Mucosa of stomach (tissue), 1 donor: ENCODE results near the gene PSMD5.
"Not testable (repeated sequence)": the region's sequence is repeated elsewhere in the genome, so short reads cannot be mapped to it uniquely, and the experiment has no call there.

Source experiments
- H3K27me3 ChIP-seq: one replicate; pipeline ENCODE4 v1.7.0; 2013; ENCODE audit warnings: mild to moderate bottlenecking, low read length; ENCODE audit not compliant: control insufficient read depth, insufficient read depth
- H3K36me3 ChIP-seq: one replicate; pipeline ENCODE4 v1.7.0; 2013; ENCODE audit warnings: low read length; ENCODE audit not compliant: control insufficient read depth, insufficient read depth
- H3K4me1 ChIP-seq: one replicate; pipeline ENCODE4 v1.7.0; 2013; ENCODE audit warnings: mild to moderate bottlenecking, low read length; ENCODE audit not compliant: control insufficient read depth, insufficient read depth
- H3K4me3 ChIP-seq: one replicate; pipeline ENCODE4 v1.7.0; 2013; ENCODE audit warnings: low read length
- H3K9ac ChIP-seq: one replicate; pipeline ENCODE4 v1.7.0; 2013; ENCODE audit warnings: mild to moderate bottlenecking, low read length, moderate library complexity
- H3K9me3 ChIP-seq: one replicate; pipeline ENCODE4 v1.7.0; 2013; ENCODE audit warnings: mild to moderate bottlenecking, low read length, moderate library complexity; ENCODE audit not compliant: control insufficient read depth
- donor health status: Pancreatic carcinoma.

Gene PSMD5

GRCh38 chr9:120820095-120820494 lies 22.6 kb downstream of the PSMD5 start:
- H3K9me3 ChIP-seq, result no peaks in the 10 kb centered on the region
- H3K36me3 ChIP-seq, result no peaks in the 10 kb centered on the region
- no peak overlapping the region for H3K4me3 ChIP-seq
- H3K9ac ChIP-seq, result no peak overlapping the region
- H3K27me3 ChIP-seq, result no peaks in the 10 kb centered on the region
- no peaks in the 10 kb centered on the region for H3K4me1 ChIP-seq

GRCh38 chr9:120818595-120818994 lies 24.1 kb downstream of the PSMD5 start:
- Histone ChIP-seq H3K4me1 (no peaks in the 10 kb centered on the region), H3K36me3 (no peaks in the 10 kb centered on the region), H3K9me3 (no peaks in the 10 kb centered on the region), H3K4me3 (no peak overlapping the region), H3K9ac (no peak overlapping the region), H3K27me3 (no peaks in the 10 kb centered on the region)

- Histone ChIP-seq H3K4me3 (no peak overlapping the region), H3K36me3 (no peaks in the 10 kb centered on the region), H3K4me1 (no peaks in the 10 kb centered on the region), H3K9me3 (no peaks in the 10 kb centered on the region), H3K27me3 (no peaks in the 10 kb centered on the region), H3K9ac (no peak overlapping the region)
These were observed 27.6 kb downstream of the PSMD5 start for GRCh38 chr9:120815075-120815474.

GRCh38 chr9:120808931-120809330 lies 33.8 kb downstream of the PSMD5 start:
- Histone ChIP-seq H3K4me3 (no peak overlapping the region), H3K9ac (no peak overlapping the region), H3K4me1 (no peaks in the 10 kb centered on the region), H3K27me3 (no peaks in the 10 kb centered on the region), H3K36me3 (no peaks in the 10 kb centered on the region), H3K9me3 (peaks cover 6% of the 10 kb centered on the region)

GRCh38 chr9:120807607-120808379 lies 34.9 kb downstream of the PSMD5 start:
- Histone ChIP-seq H3K9ac (no peak overlapping the region), H3K36me3 (no peaks in the 10 kb centered on the region), H3K27me3 (no peaks in the 10 kb centered on the region), H3K4me1 (no peaks in the 10 kb centered on the region), H3K9me3 (peaks cover 6% of the 10 kb centered on the region), H3K4me3 (no peak overlapping the region)

GRCh38 chr9:120804784-120805363 lies 37.8 kb downstream of the PSMD5 start:
- H3K4me1 ChIP-seq, H3K9me3 ChIP-seq, H3K27me3 ChIP-seq, H3K4me3 ChIP-seq, H3K36me3 ChIP-seq, H3K9ac ChIP-seq: not testable (repeated sequence)

GRCh38 chr9:120801441-120801840 lies 41.3 kb downstream of the PSMD5 start:
- Histone ChIP-seq H3K4me1 (no peaks in the 10 kb centered on the region), H3K9ac (no peak overlapping the region), H3K36me3 (no peaks in the 10 kb centered on the region), H3K27me3 (no peaks in the 10 kb centered on the region), H3K4me3 (no peak overlapping the region), H3K9me3 (no peaks in the 10 kb centered on the region)

GRCh38 chr9:120792898-120793765 lies 49.6 kb downstream of the PSMD5 start, which contains the start of gene FBXW2:
TSS of gene FBXW2 (minus strand) at chr9:120793416. CDS start at chr9:120788258, 5,158 bp downstream.
- Histone ChIP-seq H3K36me3 (no peaks in the 10 kb centered on the region), H3K9me3 (no peaks in the 10 kb centered on the region), H3K27me3 (no peaks in the 10 kb centered on the region), H3K9ac (peak within 1 kb of the TSS; percentile 81), H3K4me1 (peaks cover 11% of the 10 kb centered on the region), H3K4me3 (peak within 1 kb of the TSS; percentile 80)

- Histone ChIP-seq H3K36me3 (no peaks in the 10 kb centered on the region), H3K27me3 (no peaks in the 10 kb centered on the region), H3K4me1 (peaks cover 14% of the 10 kb centered on the region), H3K9me3 (no peaks in the 10 kb centered on the region), H3K4me3 (no peak overlapping the region), H3K9ac (no peak overlapping the region)
These were observed 51.6 kb downstream of the PSMD5 start for GRCh38 chr9:120791161-120791560.

- Histone ChIP-seq H3K9ac (no peak overlapping the region), H3K9me3 (no peaks in the 10 kb centered on the region), H3K36me3 (no peaks in the 10 kb centered on the region), H3K27me3 (no peaks in the 10 kb centered on the region), H3K4me3 (no peak overlapping the region), H3K4me1 (peaks cover 6% of the 10 kb centered on the region)
These were observed 54.8 kb downstream of the PSMD5 start for GRCh38 chr9:120787933-120788332.

- Histone ChIP-seq H3K36me3 (no peaks in the 10 kb centered on the region), H3K4me1 (peaks cover 6% of the 10 kb centered on the region), H3K9ac (no peak overlapping the region), H3K9me3 (no peaks in the 10 kb centered on the region), H3K4me3 (no peak overlapping the region), H3K27me3 (no peaks in the 10 kb centered on the region)
These were observed 59.1 kb downstream of the PSMD5 start for GRCh38 chr9:120783602-120784047.

- no peaks in the 10 kb centered on the region for H3K9me3 ChIP-seq
- H3K27me3 ChIP-seq, result no peaks in the 10 kb centered on the region
- H3K36me3 ChIP-seq, result no peaks in the 10 kb centered on the region
- H3K4me3 ChIP-seq, result no peak overlapping the region
- H3K9ac ChIP-seq, result no peak overlapping the region
- peaks cover 5% of the 10 kb centered on the region for H3K4me1 ChIP-seq
These were observed 61.5 kb downstream of the PSMD5 start for GRCh38 chr9:120781236-120781635.
